Esophagus muscularis mucosa (tissue), 4 donors: Measurements from ENCODE around the gene TIGD4. TPM values are rescaled to one million over a fixed set of nuclear protein-coding genes. Genes with fewer than 3 reads are reported as not detected.
"Not testable (repeated sequence)": the region's sequence is repeated elsewhere in the genome, so short reads cannot be mapped to it uniquely, and the experiment has no call there.

Experiments
- DNase-seq: peaks from one replicate; pipeline ENCODE4 v3.0.0-alpha.2; 2017; ENCODE audit errors: extremely low spot score
- H3K27ac ChIP-seq, 4 donors: fragments of 200-600 bp; sonication (generic); replicated peaks in 1 of 4; 1 replicate in 3 of 4; 2 replicates in 1 of 4; pipeline ENCODE4 v1.5.1; 2016 to 2019; ENCODE audit warnings: mild to moderate bottlenecking in 1 of 4
- H3K27me3 ChIP-seq, 4 donors: fragments of 200-600 bp; sonication (generic); one replicate each; pipeline versions ENCODE4 v1.5.1 to v1.6.0; 2016 to 2019
- H3K36me3 ChIP-seq, 4 donors: fragments of 200-600 bp; sonication (generic); one replicate each; pipeline ENCODE4 v1.5.1; 2016 to 2019
- H3K4me1 ChIP-seq, 4 donors: fragments of 200-600 bp; sonication (generic); one replicate each; pipeline ENCODE4 v1.5.1; 2016 to 2019
- H3K4me3 ChIP-seq, 4 donors: fragments of 200-600 bp; sonication (generic); 1 replicate in 2 of 4; 2 replicates in 2 of 4; pipeline ENCODE4 v1.5.1; 2016 to 2019; ENCODE audit warnings: mild to moderate bottlenecking in 4 of 4, moderate library complexity in 1 of 4
- H3K9me3 ChIP-seq, 4 donors: fragments of 200-600 bp; sonication (generic); 1 replicate in 3 of 4; 2 replicates in 1 of 4; pipeline ENCODE4 v1.5.1; 2016 to 2019
- CTCF ChIP-seq, 3 experiments: fragments of 200-600 bp in 2 of 3; fragments of 450-650 bp in 1 of 3; sonication (generic) in 2 of 3; IDR thresholded peaks; one replicate each; pipeline ENCODE4 v1.5.1; 2017 to 2019; ENCODE audit warnings: antibody characterized with exemption in 3 of 3, mild to moderate bottlenecking in 2 of 3, moderate library complexity in 1 of 3
- EP300 ChIP-seq: sonication (generic); formaldehyde crosslinking; IDR thresholded peaks from one replicate; pipeline ENCODE4 v1.6.1; 2017; ENCODE audit warnings: antibody characterized with exemption
- POLR2A ChIP-seq: fragments of 450-650 bp; IDR thresholded peaks from one replicate; pipeline ENCODE4 v1.6.1; 2017; ENCODE audit warnings: antibody characterized with exemption, moderate library complexity, mild to moderate bottlenecking, low read depth
- POLR2AphosphoS5 ChIP-seq, 2 donors: sonication (generic); formaldehyde crosslinking; IDR thresholded peaks; one replicate each; pipeline ENCODE4 v1.6.1; 2017; ENCODE audit warnings: antibody characterized with exemption in 2 of 2
- WGBS: methylation state at CpG from one replicate; pipeline ENCODE4 v1.1.5; 2018; 5-methylcytosine and 5-hydroxymethylcytosine counted together
- intact Hi-C: fragments of 100-400 bp; cut with DNase I; formaldehyde crosslinking; loops from one replicate; pipeline ENCODE4 v1.15.1; 2023
- total RNA-seq, 4 donors: library from RNA; depleted of rRNA; stranded (reverse); fragments of >200 nt; gene quantifications; one replicate each; pipeline versions ENCODE4 v1.1.0 to v1.2.1, GENCODE V29; 2016

Gene TIGD4
- total RNA-seq, 4 donors from 2014 or later: 0.17 to 0.52 (median 0.37) TPM

- H3K4me1 ChIP-seq: no peaks in the 10 kb centered on the region
- 75% methylated on average over 3 of the region's 3 CpGs for WGBS
- TF ChIP-seq POLR2A (no peak), CTCF (IDR thresholded peaks at IDR 0.05) (no peak), POLR2AphosphoS5 (IDR thresholded peaks at IDR 0.05) (no peak), EP300 (no peak)
- H3K4me3 ChIP-seq: no peak overlapping the region
- H3K27ac ChIP-seq: no peak overlapping the region
- no peak for DNase-seq
- no peaks in the 10 kb centered on the region for H3K36me3 ChIP-seq
- intact Hi-C loops: no loop called here
- no peaks in the 10 kb centered on the region for H3K9me3 ChIP-seq
- no peaks in the 10 kb centered on the region for H3K27me3 ChIP-seq
Measured at GRCh38 chr4:152771741-152772533, 7.6 kb downstream of the TIGD4 start.

- H3K27ac ChIP-seq, H3K4me3 ChIP-seq, intact Hi-C loops, H3K9me3 ChIP-seq, DNase-seq, H3K4me1 ChIP-seq, H3K27me3 ChIP-seq, H3K36me3 ChIP-seq: not testable (repeated sequence)
- 91% methylated on average over 27 of the region's 54 CpGs for WGBS
Measured at GRCh38 chr4:152765069-152765737, 14.3 kb downstream of the TIGD4 start.

DNA sequence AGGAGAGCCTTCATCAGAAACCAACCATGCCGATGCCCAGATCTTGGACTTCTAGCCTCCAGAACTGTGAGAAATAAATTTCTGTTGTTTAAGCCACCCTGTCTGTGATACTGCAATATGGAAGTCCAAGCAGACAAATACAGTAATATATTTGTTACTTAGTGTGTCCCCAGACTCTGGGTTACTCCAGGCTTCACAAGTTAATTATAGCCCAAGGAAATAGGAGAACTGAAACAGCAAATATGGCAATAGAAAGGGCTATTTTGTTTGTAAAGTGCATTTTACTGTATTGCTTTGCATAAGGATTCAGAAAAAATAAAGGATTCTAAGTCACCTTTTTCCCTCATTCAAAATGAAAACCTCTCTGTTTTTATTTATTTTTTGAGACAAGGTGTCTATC is 15.7 kb downstream of the TIGD4 start:
- intact Hi-C loops: no loop called here
- Histone ChIP-seq H3K36me3 (no peaks in the 10 kb centered on the region), H3K4me1 (no peaks in the 10 kb centered on the region), H3K4me3 (no peak overlapping the region), H3K27me3 (no peaks in the 10 kb centered on the region), H3K27ac (no peak overlapping the region), H3K9me3 (no peaks in the 10 kb centered on the region)
- WGBS: 100% methylated on average over 1 of the region's 1 CpG
- TF ChIP-seq POLR2A: no peak
- TF ChIP-seq POLR2AphosphoS5 (IDR thresholded peaks at IDR 0.05): no peak
- TF ChIP-seq CTCF (IDR thresholded peaks at IDR 0.05): no peak
- TF ChIP-seq EP300: no peak
- DNase-seq: no peak

DNA sequence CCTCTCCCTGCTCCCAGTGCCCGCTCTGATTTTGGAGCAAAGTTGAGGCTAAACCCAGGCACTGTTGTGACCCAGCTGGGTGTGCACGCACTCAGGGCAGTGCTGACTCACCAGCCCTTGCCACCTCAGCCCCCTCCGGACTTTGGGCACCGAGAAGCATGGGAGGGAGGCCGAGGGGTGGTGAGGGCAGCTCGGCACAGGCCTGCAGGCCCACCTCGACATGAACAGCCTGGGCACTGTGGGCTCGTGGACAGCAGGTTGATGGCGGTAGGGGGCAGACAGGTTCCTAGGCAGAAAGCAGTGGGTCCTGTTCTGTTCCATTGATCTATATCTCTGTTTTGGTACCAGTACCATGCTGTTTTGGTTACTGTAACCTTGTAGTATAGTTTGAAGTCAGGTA is 30.9 kb downstream of the TIGD4 start:
- Histone ChIP-seq H3K27me3 (no peaks in the 10 kb centered on the region), H3K36me3 (no peaks in the 10 kb centered on the region), H3K4me3 (no peak overlapping the region), H3K4me1 (no peaks in the 10 kb centered on the region), H3K9me3 (no peaks in the 10 kb centered on the region), H3K27ac (no peak overlapping the region)
- intact Hi-C loops: no loop called here
- WGBS: 87% methylated on average over 3 of the region's 9 CpGs
- TF ChIP-seq POLR2A (no peak), POLR2AphosphoS5 (IDR thresholded peaks at IDR 0.05) (no peak), EP300 (no peak), CTCF (IDR thresholded peaks at IDR 0.05) (no peak)
- DNase-seq: no peak

DNA sequence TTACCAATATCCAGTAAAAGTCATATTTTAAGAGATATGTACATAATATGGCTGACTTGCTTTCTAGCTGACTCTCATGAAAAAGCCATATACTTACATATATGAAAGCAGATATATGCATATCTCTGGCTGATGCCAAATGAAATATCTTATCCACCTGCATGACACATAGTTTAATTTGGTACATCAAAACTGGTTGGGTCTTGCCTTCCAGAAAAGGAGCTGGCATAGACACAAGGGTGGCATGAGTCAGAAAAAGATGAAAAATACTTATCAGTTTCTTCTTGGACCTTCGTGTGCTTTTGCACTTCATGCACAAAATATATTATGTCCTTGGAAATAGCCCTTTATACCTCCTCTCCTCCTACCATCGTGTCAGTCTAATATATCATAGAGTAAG is 32.1 kb downstream of the TIGD4 start:
- intact Hi-C loops: no loop called here
- Histone ChIP-seq H3K9me3 (no peaks in the 10 kb centered on the region), H3K27ac (no peak overlapping the region), H3K4me1 (no peaks in the 10 kb centered on the region), H3K4me3 (no peak overlapping the region), H3K27me3 (no peaks in the 10 kb centered on the region), H3K36me3 (no peaks in the 10 kb centered on the region)
- TF ChIP-seq CTCF (IDR thresholded peaks at IDR 0.05): no peak
- no peak for TF ChIP-seq POLR2A
- TF ChIP-seq EP300: no peak
- no peak for TF ChIP-seq POLR2AphosphoS5 (IDR thresholded peaks at IDR 0.05)
- no peak for DNase-seq
- 76% methylated on average over 2 of the region's 2 CpGs for WGBS
